WTC11 (cell line): ENCODE measurements around the gene FOXE1.

Experiments
- RELA ChIP-seq: sonication (generic); formaldehyde crosslinking; IDR thresholded peaks from 2 replicates; pipeline ENCODE4 v1.8.1; 2022; ENCODE audit warnings: missing genetic modification reagents, mild to moderate bottlenecking, borderline replicate concordance
- TF ChIP-seq, protein P1 (sequence below): fragments of 200-600 bp; IDR thresholded peaks from 2 replicates; pipeline ENCODE4 v1.8.0; 2022; ENCODE audit warnings: antibody characterized with exemption

DNA sequence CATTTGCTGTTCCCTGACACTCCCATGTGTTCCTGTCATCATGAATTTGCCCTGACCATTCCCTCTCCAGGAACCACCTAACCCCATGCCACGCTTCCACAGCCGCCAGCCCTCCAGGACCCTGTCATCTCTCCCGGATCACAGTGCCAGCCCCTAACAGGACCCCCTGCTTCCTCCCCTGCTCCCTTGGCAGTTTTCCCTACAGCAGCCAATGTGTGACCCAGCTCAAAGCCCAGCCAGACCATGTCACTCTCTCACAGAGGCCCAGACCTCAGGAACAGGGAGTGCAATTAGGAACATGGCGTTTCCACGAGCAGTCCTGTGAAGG is 8.1 kb downstream of the FOXE1 start:
- no peak for TF ChIP-seq RELA (CRISPR knock-in tag)
- TF ChIP-seq, protein P1, sequence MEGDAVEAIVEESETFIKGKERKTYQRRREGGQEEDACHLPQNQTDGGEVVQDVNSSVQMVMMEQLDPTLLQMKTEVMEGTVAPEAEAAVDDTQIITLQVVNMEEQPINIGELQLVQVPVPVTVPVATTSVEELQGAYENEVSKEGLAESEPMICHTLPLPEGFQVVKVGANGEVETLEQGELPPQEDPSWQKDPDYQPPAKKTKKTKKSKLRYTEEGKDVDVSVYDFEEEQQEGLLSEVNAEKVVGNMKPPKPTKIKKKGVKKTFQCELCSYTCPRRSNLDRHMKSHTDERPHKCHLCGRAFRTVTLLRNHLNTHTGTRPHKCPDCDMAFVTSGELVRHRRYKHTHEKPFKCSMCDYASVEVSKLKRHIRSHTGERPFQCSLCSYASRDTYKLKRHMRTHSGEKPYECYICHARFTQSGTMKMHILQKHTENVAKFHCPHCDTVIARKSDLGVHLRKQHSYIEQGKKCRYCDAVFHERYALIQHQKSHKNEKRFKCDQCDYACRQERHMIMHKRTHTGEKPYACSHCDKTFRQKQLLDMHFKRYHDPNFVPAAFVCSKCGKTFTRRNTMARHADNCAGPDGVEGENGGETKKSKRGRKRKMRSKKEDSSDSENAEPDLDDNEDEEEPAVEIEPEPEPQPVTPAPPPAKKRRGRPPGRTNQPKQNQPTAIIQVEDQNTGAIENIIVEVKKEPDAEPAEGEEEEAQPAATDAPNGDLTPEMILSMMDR: no peak
